Activated CD8-positive, alpha-beta memory T cell treated with anti-CD3 and anti-CD28 coated beads, Interleukin-2, amount 50 U/mL, for 4 hours (primary cell): Measurements from ENCODE around the gene PATJ.
"Not testable (repeated sequence)": the region's sequence is repeated elsewhere in the genome, so short reads cannot be mapped to it uniquely, and the experiment has no call there.

Experiments used
- DNase-seq: peaks from one replicate; pipeline ENCODE4 v3.0.0-alpha.2; 2020

The PATJ gene

DNA sequence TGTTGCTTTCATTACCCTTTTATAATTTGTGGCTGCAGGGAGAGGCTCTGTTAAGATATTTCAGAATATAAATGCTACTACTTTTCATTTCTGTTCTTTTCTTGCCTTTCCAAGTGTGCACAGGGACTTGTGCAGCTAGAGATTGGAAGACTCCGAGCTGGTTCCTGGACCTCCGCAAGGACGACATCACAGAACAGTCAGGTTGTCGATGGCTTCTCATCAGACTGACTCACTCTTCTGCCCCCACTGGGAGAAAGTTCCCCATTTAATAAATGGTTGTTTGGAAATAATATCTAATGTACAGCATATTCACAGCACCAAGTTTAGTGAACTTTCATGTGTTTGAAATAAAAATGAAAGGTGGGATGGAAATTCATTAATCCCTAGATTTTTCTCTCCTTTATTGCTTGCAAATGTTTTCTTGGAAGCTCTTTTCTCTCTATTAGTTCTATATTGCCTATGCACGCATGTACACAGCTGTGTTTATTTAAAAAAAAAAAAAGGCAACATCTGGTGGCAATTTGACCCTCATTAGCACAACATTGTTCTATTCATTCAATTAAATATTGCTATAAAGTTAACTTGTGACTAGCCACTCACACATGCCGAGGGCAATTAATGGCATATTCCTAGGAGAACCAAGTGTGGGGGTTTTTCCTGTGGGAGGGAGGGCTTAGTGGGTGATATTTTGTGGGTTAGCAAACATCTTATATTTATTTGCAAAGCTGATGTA lies 374.9 kb downstream of the PATJ start:
- DNase-seq: no peak

DNA sequence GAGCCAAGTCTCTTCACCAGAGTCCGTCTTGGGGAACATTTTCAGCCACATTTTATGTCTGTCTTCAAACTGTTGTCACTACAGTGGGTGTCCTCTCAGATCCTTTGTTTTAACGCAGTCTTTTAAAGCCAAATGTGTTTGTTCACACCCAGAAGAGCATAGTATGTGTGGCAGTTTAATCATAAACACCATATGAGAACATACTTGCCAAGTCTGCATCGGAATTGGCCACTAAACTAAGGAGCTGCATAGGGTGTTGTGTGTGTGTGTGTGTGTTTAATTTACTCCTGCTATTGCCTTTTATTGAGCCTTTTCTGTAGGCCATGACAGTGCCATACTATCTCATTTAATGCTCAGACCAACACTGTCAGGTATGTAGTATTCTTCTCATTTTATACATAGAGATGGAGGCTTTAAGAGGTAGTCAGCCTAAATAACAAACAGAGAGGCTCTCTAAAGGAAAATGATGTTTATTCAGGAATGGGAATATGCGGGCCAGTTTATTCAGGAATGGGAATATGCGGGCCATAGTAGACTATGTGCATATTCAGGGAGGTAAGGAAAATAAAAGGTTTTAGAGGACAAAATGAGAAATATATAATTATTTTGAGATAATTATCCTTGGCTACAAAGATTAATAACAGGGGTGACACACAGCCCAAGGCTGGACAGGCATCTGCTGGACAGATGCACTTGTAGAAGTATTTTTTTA lies 384.5 kb downstream of the PATJ start:
- no peak for DNase-seq

DNA sequence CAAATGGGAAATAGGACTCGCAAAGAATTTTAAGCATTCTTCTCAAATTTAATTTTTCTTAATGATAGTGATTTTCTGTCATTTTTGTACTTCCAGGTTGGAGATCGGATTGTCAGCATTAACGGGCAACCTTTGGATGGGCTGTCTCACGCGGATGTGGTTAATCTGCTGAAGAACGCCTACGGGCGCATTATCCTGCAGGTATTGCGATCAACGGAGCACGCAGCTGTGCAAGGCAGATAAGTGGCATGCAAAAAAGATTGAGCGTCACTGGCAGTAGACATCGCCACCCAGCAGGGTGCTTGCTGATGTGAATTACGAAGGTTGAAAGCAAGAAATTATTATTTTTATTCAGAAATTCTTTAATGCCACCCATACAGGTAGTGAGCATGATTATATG lies 386.5 kb downstream of the PATJ start:
- DNase-seq: no peak

DNA sequence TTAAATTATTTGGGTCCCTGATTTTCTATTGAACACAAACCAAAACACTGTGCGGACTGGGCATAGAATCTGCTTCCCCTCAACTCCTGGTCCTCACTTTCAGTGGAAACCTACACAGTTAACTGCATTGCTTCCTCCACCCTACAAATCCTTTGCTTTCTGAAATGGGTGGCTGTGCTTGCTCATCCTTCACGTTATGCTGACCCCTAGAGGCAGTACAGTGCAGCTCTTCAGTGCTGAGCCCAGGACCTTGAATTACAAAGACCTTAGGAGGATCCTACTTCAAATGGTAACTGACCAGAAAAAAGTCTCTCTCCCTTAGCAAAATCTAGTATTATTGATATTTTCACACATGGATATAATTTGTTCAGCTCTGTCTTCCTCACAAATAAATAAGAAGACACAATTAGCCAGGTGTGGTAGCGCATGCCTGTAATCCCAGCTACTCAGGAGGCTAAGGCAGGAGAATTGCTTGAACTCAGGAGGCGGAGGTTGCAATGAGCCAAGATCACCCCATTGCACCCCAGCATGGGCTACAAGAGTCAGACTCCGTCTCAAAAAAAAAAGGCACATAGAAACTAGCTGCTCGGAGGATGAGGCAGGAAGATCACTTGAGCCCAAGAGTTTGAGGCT lies 388.9 kb downstream of the PATJ start:
- no peak for DNase-seq

GRCh38 chr1:62138029-62138428 lies 395.7 kb downstream of the PATJ start:
- DNase-seq: no peak

- no peak for DNase-seq
Observed at GRCh38 chr1:62139410-62139809, 397.1 kb downstream of the PATJ start.

DNA sequence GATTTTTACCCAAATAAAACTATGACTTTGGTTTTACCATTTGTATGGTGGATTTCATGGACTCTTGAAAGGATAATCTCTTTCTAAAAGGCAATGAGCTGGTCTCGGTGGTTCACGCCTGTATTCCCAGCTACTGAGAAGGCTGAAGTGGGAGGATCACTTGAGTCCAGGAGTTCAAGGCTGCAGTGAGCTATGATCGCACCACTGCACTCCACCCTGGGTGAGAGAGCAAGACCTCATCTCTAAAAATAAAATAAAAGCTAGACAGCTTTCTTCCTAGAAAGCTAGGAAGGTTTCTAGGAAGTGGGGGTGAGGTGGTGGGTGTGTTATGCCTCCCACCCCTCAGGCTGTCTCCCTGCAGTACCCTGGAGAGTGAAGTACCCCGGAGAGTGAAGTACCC lies 398.4 kb downstream of the PATJ start:
- DNase-seq: no peak

DNA sequence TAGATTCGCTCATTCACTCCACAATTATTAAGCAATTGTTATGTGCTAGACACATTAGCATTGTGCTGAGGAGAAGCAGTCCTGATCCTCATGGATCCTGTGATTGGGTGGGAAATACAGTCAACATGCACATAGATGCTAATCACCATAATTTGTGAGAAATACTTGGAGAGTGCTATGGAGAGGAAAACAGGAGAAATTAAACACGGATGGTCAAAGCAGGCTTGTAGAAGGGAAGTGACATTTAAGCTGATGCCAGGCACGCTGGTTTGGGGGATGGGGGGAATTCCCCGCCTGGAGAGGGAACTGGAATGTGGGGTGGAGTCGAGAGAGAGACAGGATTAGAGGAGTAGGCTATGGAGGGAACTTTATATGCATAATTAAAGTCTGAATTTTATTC lies 400.2 kb downstream of the PATJ start:
- DNase-seq: no peak

DNA sequence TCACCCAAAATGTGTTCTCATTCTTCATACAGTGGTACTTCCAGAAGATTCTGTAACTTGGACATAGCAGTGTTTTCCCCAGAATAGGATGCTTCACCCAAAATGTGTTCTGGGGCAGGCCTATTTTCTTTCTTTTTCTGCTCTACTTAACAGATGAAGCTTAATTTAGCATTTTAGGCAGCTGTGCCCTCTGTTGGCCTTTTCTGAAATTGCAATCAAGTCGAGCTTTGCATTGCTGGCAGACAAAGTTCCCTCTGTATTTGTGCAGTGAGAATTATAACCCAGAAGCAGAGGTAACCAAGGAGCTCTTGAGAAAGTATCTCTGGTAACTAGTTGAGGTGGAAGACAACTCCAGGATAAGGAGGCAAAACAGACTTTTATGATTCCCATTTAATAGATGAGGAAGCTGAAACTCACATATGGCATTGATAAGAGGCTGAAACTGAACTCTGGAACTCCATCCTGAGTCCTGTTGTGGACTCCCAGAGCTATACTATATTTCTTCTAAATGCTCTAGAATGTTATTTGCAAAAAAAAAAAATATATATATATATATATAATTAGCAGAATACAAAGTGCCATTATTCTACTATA lies 402.1 kb downstream of the PATJ start:
- DNase-seq: no peak

DNA sequence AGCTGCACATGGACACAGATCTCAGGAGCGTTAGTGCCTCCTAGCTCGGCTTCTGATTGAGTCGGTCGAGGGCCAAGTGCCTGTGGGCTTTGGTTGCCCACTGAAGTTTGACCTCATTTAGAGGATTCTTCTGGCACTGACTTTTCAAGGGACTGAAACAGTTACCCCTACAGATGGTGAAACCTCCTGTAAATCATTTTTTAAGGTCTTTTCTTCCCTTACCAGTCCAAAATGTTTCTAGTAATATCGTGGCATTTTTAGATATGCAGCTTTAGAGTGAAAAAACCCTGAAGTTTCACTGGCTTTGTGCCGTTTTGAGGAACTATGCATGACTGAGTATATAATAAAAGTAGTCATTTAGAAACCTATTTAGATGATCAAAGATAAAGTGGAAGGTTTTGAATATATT lies 417.7 kb downstream of the PATJ start:
- DNase-seq: no peak

GRCh38 chr1:62161711-62162110 lies 419.4 kb downstream of the PATJ start:
- no peak for DNase-seq

DNA sequence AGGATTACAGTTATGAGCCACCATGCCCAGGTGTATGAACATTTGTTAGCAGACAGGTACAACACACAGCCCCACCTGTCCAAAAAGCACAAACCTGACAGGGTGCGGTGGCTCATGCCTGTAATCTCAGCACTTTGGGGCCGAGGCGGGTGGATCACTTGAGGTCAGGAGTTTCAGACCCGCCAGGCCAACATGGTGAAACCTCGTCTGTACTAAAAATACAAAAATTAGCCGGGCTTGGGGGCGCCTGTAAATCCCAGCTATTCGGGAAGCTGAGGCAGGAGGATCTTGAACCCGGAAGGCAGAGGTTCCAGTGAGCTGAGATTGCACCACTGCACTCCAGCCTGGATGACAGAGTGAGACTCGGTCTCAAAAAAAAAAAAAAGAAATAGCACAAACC lies 428.1 kb downstream of the PATJ start:
- DNase-seq: not testable (repeated sequence)

DNA sequence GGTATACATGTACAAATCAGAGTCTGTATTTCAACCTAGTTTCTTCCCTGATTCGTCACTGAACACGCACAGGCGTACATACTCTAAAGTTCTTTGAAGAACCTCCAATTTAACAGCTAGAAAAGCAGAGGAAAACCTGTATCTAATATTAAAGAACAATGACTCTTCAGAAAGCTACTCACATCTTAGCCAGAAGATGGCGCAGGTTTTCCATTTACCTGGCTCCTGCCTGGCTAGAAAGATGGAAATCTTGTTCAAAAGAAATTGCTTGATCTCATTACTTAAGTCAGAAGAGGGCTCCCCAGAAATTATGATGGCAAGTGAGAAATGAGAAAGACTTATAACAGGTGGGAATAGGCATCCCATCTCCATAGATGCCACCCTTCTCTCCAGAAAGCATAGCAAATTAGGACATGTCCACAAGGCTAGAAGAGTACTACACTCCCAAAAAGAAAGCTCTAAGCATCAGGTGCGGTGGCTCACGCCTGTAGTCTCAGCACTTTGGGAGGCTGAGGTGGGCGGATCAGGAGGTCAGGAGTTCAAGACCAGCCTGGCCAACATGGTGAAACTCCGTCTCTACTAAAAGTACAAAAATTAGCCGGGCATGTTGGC lies 433.4 kb downstream of the PATJ start:
- DNase-seq: peak; percentile 32

GRCh38 chr1:62176597-62177312 lies 434.5 kb downstream of the PATJ start:
- DNase-seq: no peak

- no peak for DNase-seq
Observed at GRCh38 chr1:62177621-62178020, 435.3 kb downstream of the PATJ start.

GRCh38 chr1:62178372-62178771 lies 436.1 kb downstream of the PATJ start:
- DNase-seq: no peak

DNA sequence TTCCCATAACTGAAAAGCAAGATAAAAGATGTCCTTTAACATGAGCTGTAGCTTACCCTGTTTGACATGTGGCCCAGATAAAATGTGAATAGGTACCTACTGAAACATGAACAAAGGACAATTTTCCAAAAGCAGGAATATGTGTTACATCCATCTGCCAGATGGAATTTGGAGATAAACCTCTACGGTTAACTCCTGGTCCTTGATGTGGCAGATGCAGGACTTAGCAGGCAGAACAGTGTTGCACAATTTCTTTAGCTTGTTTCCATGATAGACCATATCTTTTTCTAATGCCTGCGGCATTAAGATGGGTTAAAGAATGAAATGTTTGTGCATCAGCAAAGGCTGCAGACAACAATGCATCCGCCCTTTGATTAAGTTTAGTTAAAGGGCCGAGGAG lies 437.8 kb downstream of the PATJ start:
- DNase-seq: not testable (repeated sequence)

- no peak for DNase-seq
Observed at GRCh38 chr1:62180639-62181038, 438.4 kb downstream of the PATJ start.

GRCh38 chr1:62181532-62181931 lies 439.3 kb downstream of the PATJ start:
- no peak for DNase-seq

DNA sequence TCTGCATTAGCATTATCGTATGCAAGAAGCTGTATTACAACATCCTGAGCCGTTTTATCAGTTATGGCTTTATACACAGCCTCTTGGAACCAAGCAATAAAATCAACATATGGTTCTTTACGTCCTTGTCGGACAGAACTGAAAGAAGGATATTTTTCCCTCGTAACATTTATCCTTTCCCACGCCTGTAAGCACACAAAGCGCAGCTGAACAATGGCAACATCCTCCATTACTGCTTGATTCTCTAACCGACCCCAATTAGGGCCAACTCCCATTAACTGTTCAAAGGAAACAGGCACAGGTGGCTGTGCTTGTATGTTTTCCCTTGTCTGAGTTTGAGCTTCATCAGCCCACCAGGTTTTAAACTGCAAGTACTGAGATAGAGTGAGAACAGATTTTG lies 439.9 kb downstream of the PATJ start:
- DNase-seq: not testable (repeated sequence)

DNA sequence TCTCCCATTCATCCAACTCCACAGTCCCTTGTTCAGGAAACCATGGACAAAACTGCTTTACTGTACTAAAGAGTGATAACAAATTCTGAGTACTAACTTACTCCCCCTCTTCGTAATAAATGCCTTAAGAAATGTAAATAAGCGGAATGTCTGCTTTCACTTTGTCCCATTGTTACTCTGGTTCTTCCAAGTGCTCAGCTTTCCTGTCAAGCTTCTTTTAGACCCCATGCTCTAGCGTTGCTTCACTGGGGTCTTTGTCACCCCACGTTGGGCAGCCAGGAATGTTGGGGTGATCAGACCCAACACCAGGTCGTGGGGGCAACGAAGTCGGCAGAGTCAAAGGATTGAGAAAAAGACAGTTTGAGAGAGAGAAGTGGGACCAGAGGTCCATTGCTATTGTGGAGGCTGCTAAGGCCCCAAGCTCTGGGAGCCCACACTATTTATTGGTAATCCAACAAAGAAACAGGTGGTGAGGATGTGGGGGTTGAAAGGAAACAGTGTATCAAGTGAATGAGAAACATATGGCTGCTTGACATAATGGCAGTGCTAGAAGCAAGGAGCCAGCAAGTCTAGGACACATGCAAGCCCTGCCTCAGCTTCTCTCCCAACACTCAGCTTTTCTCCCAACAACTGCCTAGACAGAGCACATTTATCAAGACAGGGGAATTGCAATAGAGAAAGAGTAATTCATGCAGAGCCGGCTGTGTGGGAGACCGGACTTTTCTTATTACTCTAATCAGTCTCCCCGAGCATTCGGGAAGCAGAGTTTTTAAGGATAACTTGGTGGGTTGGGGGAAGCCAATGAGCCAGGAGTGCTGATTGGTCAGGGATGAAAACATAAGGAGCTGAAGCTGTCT lies 441.1 kb downstream of the PATJ start:
- not testable (repeated sequence) for DNase-seq

DNA sequence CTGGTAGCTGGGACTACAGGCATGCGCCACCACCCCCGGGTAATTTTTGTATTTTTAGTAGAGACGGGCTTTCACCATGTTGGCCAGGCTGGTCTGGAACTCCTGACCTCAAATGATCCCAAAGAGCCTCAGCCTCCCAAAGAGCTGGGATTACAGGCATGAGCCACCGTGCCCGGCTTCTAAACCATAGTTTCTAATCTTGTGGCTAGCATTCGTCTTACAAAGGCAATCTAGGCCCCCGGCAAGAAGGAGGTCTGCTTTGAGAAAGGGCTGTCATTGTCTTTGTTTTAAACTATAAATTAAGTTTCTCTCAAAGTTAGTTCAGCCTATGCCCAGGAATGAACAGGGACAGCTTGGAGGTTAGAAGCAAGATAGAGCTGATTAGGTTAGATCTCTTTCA lies 442.1 kb downstream of the PATJ start:
- no peak for DNase-seq
